GM12865 (cell line): Measurements from ENCODE around the gene MID1.

Experiments used
- DNase-seq: peaks from one replicate; pipeline ENCODE4 v3.0.0; 2010; ENCODE audit warnings: low read depth
- H3K4me3 ChIP-seq: 2 replicates; pipeline ENCODE4 v1.5.1; 2011; ENCODE audit warnings: mild to moderate bottlenecking, low read depth, low read length, control low read depth
- TF ChIP-seq, protein P1 (sequence below): IDR thresholded peaks from 2 replicates; pipeline ENCODE4 v1.5.1; 2011; ENCODE audit warnings: low read length, control low read depth, low read depth, inconsistent platforms; ENCODE audit not compliant: insufficient read depth; ENCODE audit errors: missing control alignments

The MID1 gene

DNA sequence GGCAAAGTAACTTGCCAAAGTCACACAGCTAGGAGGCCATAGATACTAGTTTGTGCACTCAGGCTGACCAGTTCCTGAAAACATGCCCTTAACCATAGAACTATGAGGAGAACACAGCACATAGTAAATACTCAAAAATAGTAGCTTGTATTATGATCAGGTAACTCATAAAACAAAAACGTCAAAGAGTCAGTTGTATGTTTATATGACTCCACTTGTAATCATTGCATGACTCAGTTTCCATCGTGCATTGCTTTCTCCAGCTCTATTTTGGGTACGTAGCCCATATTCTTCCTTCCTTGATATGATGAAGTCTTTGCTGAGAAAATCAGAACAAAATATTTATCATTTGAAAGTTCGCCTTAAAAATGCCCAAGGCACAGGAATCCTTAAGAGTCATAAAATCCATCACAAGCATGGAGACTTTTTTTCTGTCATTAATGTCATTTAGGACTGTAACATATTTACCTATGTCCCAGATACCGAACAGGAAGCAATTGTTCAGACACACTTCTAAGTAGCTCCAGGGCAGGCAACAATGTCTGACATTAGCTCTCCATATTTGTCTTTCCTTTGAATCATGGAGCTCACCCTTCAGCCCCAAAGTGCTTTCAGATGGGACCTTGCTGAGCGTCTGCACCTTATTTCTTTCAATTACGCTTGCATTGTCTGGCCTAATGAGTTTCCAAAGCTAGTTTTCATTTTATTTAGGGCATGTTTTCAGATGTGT lies 11.2 kb upstream of the MID1 start:
- no peak for DNase-seq
- H3K4me3 ChIP-seq, result no peak overlapping the region
- TF ChIP-seq, protein P1, sequence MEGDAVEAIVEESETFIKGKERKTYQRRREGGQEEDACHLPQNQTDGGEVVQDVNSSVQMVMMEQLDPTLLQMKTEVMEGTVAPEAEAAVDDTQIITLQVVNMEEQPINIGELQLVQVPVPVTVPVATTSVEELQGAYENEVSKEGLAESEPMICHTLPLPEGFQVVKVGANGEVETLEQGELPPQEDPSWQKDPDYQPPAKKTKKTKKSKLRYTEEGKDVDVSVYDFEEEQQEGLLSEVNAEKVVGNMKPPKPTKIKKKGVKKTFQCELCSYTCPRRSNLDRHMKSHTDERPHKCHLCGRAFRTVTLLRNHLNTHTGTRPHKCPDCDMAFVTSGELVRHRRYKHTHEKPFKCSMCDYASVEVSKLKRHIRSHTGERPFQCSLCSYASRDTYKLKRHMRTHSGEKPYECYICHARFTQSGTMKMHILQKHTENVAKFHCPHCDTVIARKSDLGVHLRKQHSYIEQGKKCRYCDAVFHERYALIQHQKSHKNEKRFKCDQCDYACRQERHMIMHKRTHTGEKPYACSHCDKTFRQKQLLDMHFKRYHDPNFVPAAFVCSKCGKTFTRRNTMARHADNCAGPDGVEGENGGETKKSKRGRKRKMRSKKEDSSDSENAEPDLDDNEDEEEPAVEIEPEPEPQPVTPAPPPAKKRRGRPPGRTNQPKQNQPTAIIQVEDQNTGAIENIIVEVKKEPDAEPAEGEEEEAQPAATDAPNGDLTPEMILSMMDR, result no peak

DNA sequence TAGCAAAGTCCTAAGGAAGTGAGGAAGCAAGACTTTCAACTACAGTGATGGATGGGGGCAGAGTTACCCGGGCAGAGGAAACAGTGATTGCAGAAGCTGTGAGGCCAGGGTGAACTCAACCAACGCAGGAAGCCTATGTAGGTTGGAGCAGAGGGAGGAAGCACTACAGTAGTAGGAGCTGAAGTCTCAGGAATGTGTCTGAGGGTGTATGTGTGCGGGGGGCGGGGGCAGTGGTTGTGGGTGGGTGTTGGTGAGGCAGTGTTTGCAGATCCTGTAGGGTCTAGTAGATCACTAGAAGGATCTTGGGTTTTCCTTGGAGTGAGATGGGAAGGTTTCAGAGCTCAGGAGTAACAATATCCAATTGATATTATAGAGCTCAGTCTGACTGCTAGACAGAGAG lies 9.9 kb upstream of the MID1 start:
- no peak overlapping the region for H3K4me3 ChIP-seq
- no peak for DNase-seq

DNA sequence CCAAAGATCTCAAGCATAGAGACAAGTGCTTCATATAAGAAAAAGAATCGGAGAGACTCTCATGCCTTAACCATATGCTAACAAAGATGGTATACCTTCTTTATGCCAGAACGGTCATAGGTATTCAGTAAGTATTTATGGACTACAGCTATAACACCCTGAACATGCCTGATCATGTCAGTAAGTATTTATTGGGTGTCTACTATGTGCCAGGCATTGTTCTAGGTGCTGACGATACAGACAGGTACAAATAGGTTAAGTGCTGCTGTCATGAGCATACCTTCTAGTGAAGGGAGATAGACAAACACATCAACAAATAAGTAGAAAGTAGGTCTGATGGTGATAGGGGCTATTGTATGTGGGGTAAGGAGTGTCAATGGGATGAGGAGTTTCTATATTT lies 9.5 kb upstream of the MID1 start:
- no peak for DNase-seq
- no peak overlapping the region for H3K4me3 ChIP-seq
- TF ChIP-seq, protein P1, result no peak

More for the DNA sequence above, 9.9 kb upstream of the MID1 start:
- TF ChIP-seq, protein P1, result no peak

DNA sequence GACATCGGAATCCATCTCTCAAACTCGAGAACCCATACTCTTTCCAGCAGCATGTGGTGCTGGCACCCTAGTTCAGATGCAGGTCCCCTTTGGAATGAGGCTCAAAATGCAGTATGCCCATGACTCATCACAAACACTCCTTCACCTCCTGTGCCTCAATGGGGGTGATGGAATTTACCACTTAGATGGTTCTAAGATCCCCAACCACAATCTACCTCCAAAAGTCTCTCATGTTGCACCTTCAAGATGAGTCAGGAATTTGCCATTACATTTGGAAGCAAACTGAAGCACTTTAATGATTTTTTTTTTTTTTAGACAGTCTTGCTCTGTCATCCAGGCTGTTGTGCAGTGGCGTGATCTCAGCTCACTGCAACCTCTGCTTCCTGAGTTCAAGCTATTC lies 8.5 kb upstream of the MID1 start:
- H3K4me3 ChIP-seq, result no peak overlapping the region
- TF ChIP-seq, protein P1, result no peak
- no peak for DNase-seq

DNA sequence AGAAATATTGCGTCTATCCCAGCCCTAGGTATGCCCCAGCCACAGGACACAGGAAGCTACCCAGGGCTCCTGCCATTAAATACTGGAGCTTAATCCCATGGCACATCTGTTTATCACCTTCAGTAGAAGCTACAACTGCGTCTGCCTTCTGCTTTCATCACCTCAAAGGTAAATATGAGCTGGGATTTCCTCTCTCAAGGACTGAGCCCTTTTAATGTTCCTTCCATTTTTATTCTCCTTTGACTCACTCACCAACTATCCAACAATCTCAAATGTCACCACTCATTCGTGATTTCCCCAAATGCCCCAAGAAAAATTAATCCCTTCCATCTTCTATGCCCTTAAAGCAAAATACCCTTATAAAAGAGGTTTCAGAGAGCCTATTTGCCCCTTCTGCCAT lies 1.8 kb upstream of the MID1 start:
- TF ChIP-seq, protein P1, result no peak
- no peak overlapping the region for H3K4me3 ChIP-seq
- DNase-seq, result no peak

DNA sequence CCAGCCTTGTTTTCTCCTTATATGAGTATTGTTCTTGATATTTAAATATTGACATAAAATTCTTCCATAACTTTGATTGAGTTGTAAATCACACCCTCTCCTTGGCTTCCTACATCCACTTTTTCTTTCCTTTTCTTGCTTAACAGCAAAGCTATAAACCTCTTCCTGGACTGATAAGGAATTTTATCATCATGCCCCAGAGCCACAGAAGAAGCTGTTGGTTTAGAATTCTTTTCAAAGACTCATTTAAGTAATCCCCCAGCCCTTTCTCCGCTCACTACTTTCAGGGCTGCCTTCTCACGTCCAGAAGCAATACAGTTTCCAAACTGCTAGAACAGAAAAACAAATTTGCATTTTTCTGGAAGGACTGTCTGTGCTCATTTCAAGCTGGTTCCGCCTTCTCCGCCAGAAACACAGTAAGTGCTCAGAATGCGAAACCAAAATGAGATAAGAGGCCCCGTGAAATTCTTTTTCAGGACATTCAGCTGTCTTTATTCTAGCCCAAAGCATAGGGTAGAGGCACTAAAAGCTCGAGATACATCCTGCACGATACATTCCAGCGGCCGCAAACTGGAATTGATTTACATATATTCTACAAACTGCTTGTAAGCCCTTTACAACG lies 849 bp downstream of the MID1 start:
- DNase-seq, result peak; percentile 5
- peak overlapping the region; percentile 16 for H3K4me3 ChIP-seq
- TF ChIP-seq, protein P1, result no peak
